Mucosa of gallbladder (tissue), 1 donor: ENCODE data around the gene RPL36A. TPM values are rescaled to one million over a fixed set of nuclear protein-coding genes. Genes with fewer than 3 reads are reported as not detected.

Source experiments
- DNase-seq: peaks from one replicate; pipeline ENCODE4 v3.0.0-alpha.2; 2020; ENCODE audit warnings: low spot score
- total RNA-seq: library from RNA; stranded (reverse); gene quantifications from one replicate; pipeline ENCODE4 v1.2.1, GENCODE V29; 2021
- donor health status: DM: no; HTN: no; CAD: no.

RPL36A gene
- total RNA-seq = 124 TPM

- peak; percentile 84 for DNase-seq
These were observed at the start of gene RPL36A for GRCh38 chrX:101390664-101391525. RPL36A (plus strand) TSS chrX:101391011; CDS start chrX:101391044, 33 bp downstream.

GRCh38 chrX:101347859-101348451 is 42.9 kb upstream of the RPL36A start:
- DNase-seq = no peak

DNA sequence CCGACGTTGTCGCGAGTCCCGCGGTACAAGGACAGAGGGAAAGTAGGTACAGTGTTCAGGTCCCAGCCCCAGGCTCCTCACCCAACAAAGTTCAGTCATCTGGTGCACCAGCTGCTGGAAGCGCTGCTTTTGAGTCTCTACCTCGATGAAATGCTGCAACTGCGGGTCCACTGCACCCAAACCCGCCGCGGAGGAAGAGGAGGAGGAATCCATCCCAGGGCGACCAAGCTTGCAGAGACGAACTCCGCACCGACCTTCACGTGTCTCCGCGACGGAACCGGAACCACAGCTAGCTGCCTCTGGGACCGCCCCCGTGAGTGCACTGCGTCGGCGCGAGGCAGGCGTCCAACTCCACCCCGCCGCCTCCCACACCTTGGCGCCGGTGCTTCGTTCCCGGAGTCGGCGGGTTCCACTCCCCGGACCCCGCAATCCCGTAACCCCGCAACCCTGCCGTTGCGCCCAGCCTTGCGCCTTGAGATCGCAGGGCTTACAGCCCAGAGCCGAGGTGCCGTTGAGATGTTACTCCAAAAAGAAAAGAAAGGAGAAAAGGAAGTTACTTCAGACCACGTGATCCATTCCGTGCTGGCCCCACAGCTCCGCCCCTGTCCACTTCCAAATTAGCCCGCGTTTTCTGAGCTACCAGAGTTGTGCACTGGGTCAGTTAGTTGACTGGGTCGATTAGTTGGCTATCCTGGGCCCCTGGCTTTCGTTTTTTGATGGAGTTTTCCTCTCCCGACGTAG is 42.2 kb upstream of the RPL36A start, which contains the start of gene TIMM8A:
TIMM8A (minus strand) TSS at position 291 of the 741 bp plus-strand sequence; CDS start at position 213, 78 bp downstream.
- peak; percentile 77 for DNase-seq

DNA sequence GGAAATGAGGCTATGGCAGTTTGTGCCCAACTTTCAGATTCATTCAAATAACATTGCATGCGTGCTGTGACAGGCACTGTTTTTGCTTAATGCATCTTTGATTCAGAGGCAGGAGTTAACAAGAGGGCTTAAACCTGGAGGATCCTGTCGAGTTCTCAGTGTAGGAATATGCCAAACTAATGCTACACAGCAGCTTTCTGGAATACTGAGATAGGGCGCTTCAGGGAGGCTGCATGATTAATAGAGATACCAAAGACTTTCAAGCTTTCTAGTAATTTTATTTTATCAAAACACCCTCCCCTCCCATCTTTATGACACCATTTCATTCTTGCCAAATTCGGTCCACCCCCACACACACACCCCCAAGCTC is 41.6 kb upstream of the RPL36A start:
- DNase-seq = no peak

- DNase-seq = no peak
These were observed 33.5 kb upstream of the RPL36A start for GRCh38 chrX:101357166-101357795.

DNA sequence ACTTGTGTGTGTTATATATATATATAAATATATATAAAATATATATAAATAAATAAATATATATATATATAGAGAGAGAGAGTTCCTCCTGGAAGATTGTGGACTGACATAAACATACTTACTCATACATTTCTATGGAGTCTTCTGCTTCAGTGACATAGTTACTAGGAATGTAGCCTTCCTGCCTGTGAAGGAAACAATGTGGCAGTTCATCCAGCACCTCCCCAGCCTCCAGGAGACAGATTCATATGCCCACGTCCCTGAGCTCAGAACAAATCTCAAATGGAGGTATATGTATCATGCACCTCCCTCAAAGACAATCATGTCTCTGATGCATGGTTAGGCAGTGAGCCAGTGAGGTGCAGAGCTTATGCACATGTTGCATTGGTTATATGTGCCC is 30.8 kb upstream of the RPL36A start:
- no peak for DNase-seq

- no peak for DNase-seq
These were observed 30.4 kb upstream of the RPL36A start for GRCh38 chrX:101360390-101360789.

DNA sequence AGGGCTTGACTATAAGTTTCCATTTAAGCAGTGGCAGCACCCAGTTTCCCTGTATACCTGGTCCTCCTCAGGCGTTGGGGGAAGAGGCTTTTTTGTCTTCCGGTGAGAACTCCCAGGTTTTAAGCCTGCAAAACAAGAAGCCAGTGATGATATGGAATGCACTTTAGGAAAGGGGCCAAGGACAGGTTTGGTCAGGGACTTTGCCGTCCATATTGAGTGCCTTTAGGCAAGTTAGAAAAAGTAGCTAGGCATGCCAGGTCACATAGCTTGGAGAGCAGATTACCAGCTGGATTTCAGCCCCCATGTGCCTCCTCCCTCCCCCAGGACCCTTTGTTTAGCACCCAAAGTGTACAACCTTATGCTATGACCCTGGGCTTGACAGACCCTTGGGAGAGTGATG is 28.7 kb upstream of the RPL36A start:
- no peak for DNase-seq

- DNase-seq = no peak
These were observed 28.1 kb upstream of the RPL36A start for GRCh38 chrX:101362757-101363156.

GRCh38 chrX:101365301-101365795 is 25.5 kb upstream of the RPL36A start:
- DNase-seq = no peak

DNA sequence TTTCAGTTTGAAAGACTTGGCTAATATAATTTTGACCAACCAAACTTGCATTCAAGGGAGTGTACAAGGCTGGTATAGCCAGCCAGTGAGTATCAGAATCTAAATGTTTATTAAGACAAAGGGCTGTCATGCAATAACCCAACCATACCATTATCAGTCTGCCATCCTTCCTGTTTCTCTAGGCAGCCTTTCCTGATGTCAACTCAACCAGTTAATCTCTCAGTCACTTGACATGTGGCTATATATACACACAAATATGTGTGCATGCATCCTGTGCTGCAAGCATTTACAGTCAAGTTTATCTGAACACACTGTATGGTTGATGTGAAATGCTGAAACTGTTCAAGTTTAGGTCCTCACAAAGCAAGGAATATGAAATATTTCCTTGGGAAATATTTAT is 22.0 kb upstream of the RPL36A start:
- no peak for DNase-seq

- DNase-seq = no peak
These were observed 21.1 kb upstream of the RPL36A start for GRCh38 chrX:101369687-101370086.

- DNase-seq = no peak
These were observed 19.8 kb upstream of the RPL36A start for GRCh38 chrX:101370888-101371504.

- no peak for DNase-seq
These were observed 13.3 kb upstream of the RPL36A start for GRCh38 chrX:101377547-101377946.

DNA sequence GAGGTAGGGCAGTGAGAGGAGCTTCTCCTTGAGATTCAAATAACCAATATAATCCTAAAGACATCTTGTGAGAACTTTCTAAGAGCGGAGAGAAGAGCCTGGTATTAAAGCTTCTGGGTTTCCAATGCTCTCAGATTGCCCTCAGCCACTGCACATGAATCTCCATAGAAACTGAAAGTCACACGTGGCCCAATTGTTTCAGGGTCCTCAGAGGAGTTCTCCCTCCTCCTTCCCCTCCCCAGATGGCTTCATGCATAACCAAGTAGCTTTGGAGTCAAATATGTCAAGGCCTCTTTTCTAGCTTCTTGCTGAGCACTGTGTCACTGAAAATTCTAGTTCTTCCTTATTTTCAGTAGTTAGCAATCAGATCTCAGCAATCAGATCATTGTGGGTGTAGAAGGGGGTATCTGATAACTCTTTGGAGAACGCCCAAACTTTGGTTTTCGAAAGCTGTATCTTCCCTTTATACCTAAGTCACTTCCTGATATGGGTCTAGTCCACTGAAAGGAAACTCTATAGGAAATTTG is 7.1 kb upstream of the RPL36A start:
- DNase-seq = no peak

DNA sequence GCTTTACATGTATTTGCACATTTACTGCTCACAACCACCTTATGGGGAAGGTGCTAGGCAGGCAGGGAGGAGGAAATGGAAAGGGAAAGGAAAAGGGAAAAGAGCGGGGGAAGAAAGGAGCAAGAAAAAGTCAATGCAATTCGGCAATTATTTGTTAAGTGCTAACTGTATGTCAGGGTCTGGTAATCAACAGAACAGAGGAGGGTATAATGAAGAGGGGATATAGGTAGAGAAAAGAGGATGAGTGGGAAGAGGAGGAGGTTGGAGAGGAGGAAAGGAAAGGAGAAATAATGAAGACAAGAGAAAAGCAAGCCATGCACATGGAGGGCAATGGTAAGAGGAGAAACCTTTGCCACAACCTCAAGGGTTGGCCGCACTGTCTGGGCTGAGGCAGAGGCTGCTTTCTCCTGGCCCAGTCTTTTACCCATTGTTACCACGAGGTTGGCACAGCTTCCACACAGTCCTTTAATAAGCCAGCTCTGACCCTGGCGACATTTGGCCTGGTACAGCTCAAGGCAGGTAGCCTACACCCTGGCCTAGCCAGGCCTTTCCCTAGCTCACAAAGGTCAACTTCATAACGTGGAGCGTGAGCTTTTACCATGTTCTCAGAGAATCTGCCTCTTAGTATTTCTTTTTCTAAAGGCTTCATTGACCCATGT is 5.7 kb upstream of the RPL36A start:
- DNase-seq = no peak

DNA sequence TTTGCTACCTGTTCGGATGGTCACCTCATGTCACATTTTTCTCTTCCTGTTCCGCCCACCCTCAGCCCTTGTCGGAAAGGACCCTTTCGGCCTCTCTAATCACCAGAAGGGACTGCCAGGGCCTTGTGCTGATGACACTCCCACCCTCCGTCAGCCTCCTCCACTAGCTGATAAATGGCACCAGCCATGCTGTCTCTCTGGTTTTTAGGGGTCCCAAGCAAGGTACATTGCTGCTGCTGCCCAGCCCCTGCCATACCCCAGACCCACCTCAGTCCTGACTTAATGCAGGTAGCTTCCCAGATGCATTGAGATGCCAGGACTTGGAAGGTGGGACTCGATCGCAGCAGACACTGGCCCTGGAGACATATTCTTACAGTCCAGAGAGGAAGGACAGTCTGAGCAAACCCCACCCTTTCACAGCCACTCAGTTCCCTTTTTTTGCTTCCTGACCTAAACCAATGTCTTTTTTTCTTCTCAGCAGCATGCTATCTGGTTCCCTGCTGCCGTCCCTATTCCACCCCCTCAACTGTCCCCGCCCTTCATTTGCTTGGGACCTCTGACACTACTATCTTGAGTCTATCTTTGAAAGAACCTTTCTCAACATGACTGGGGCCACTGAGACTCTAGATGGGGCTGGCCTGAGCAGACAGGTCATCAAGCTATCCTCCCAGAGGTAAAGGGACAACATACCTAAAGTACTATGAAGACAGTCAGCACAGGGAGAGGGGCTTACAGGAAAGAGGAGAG is 4.8 kb upstream of the RPL36A start, which contains the start of gene BTK:
BTK (minus strand) TSS at position 397 of the 747 bp plus-strand sequence. CDS start 10,907 bp downstream, outside the sequence.
- no peak for DNase-seq

DNA sequence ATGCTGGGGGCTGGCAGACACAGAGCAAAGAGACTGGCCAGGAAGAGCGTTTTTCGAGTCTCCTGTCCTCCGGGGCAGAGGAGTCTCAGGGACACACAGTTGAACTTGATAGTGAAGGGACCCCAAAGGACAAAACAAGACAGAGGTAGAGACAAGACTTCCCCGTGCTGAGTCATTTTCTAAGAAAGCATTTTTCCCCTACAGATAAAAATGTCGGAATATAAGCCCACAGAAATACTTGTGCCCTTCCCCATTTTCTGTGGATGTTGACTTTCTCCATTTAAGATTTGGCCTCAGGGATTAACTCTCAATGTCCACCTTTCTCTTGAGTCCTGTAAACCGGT is 4.3 kb upstream of the RPL36A start:
- no peak for DNase-seq

DNA sequence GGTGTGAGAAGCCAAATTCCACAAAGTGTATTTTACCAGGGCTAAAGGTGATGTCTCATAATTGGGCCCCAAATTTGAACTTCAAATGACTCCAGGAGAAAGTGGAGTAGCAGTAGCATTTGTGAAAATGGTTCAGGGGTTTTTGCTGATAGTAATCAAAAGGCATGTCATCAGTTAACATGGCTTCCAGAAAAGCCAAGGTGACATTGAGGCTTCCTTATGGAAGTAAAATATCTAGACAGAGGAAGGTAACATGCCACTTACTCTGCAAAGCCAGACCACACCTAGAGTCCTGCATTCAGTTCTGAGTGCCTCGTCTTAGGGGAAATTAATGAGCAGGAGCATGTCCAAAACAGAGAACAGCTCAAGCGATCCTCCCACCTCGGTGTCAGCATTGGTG is 2.2 kb upstream of the RPL36A start:
- no peak for DNase-seq

DNA sequence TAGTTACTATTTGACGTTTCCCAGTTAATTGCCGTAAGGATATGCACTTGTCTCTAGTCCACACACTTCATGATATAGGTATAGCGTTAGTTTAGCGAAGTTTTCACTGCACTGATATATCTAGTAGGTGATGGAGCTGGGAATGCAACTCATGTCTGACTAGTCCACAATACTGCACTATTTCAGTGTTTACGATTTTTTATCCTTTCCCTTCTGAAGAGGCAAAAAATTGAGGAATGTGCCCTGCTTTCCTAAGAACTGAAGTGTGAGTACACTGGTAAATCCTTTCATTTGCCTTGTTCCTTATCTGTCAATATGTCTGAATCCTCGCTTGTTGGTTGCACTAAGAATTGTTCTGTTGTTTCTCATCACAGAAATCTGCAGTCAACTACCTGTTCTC is 1.0 kb downstream of the RPL36A start:
- DNase-seq = no peak
